Measurements from ENCODE around the gene SRRM1. TPM values are rescaled to one million over a fixed set of nuclear protein-coding genes. Genes with fewer than 3 reads are reported as not detected.

SRRM1 gene
- total RNA-seq, 1 donor, result 50.7 TPM

DNA sequence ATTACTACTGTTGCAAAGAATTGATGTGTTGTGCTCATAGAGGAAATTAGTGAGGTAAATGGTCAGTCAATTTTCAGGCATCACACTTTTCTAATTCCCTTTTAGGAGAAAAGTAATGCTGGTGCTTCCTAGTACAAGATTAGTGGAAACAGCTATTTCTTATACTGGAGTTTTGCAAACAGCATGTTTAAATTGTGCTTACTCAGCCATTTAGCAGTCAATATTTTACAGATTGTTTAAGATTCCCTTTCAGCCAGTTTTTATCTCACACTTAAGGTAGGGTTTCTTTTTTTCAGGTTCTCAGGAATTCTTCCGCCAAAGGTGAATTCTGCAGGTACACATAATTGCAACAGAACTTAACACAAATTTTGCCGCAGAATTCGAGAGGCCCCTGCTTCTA lies 10.9 kb downstream of the SRRM1 start:
- TF ChIP-seq, protein P1, sequence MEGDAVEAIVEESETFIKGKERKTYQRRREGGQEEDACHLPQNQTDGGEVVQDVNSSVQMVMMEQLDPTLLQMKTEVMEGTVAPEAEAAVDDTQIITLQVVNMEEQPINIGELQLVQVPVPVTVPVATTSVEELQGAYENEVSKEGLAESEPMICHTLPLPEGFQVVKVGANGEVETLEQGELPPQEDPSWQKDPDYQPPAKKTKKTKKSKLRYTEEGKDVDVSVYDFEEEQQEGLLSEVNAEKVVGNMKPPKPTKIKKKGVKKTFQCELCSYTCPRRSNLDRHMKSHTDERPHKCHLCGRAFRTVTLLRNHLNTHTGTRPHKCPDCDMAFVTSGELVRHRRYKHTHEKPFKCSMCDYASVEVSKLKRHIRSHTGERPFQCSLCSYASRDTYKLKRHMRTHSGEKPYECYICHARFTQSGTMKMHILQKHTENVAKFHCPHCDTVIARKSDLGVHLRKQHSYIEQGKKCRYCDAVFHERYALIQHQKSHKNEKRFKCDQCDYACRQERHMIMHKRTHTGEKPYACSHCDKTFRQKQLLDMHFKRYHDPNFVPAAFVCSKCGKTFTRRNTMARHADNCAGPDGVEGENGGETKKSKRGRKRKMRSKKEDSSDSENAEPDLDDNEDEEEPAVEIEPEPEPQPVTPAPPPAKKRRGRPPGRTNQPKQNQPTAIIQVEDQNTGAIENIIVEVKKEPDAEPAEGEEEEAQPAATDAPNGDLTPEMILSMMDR (IDR thresholded peaks at IDR 0.05; ENCODE audit: extremely low read depth, low read depth, low read length), result no peak
- Histone ChIP-seq H3K4me2 (ENCODE audit: insufficient read depth, low read length) (no peak overlapping the region), H3K27me3 (ENCODE audit: insufficient read depth, low read length) (no peaks in the 10 kb centered on the region), H3K79me2 (ENCODE audit: insufficient read depth, low read length) (peaks cover 84% of the 10 kb centered on the region), H3K27ac (ENCODE audit: low read depth, low read length) (no peak overlapping the region), H2AFZ (ENCODE audit: low read length) (no peak overlapping the region), H3K4me3 (ENCODE audit: insufficient read depth, low read length) (no peak overlapping the region), H4K20me1 (ENCODE audit: insufficient read depth, low read length) (peaks cover 15% of the 10 kb centered on the region), H3K4me1 (ENCODE audit: insufficient read depth, low read length) (no peaks in the 10 kb centered on the region), H3K9me3 (ENCODE audit: low read depth, low read length) (no peaks in the 10 kb centered on the region), H3K36me3 (ENCODE audit: insufficient read depth, low read length) (peaks cover 92% of the 10 kb centered on the region)
- no peak for DNase-seq (ENCODE audit: insufficient read length, low spot score, missing footprints)

DNA sequence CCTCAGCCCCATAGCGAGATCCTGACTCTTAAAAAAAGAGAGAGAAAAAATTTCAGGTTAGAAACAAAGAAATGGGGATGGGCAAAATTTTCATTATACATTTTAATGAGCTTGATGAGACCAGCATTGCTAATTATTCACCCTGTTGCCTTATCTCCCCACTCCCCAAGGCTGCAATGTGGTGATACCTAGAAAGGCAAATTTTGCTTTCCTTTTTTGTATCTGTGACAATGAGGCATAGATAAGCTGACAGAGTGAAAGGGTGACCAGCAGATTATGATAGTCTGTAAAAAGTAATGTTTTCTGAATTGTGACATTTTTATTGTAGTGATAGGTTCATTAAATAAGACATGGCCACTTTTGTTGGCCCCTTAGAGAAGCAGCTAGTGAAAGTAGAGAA lies 12.9 kb downstream of the SRRM1 start:
- Histone ChIP-seq H3K27me3 (ENCODE audit: insufficient read depth, low read length) (no peaks in the 10 kb centered on the region), H2AFZ (ENCODE audit: low read length) (no peak overlapping the region), H3K4me1 (ENCODE audit: insufficient read depth, low read length) (peaks cover 10% of the 10 kb centered on the region), H3K9me3 (ENCODE audit: low read depth, low read length) (no peaks in the 10 kb centered on the region), H3K4me3 (ENCODE audit: insufficient read depth, low read length) (no peak overlapping the region), H3K79me2 (ENCODE audit: insufficient read depth, low read length) (peaks cover 85% of the 10 kb centered on the region), H3K27ac (ENCODE audit: low read depth, low read length) (peak overlapping the region; percentile 8), H3K4me2 (ENCODE audit: insufficient read depth, low read length) (no peak overlapping the region), H3K36me3 (ENCODE audit: insufficient read depth, low read length) (peaks cover 83% of the 10 kb centered on the region), H4K20me1 (ENCODE audit: insufficient read depth, low read length) (peaks cover 21% of the 10 kb centered on the region)
- no peak for DNase-seq (ENCODE audit: insufficient read length, low spot score, missing footprints)
- TF ChIP-seq, protein P1 (IDR thresholded peaks at IDR 0.05; ENCODE audit: extremely low read depth, low read depth, low read length), result no peak

DNA sequence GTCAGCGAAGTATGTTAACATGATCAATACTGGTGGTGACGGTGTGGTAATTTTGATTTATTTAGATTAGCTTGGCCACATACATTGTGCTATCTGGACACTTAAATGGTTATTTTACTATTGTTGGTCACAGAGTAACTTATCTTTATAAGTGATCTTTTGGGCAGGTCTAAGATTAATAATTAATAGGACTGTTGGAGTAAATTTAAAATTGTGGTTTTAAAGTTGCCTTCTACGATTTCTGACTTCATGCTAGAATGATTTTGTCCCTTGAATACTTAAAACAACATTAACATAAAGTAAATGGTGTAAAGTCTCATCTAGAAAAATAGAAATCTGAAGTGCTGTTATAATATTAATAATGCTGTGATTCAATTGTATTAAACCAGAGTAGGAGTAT lies 14.7 kb downstream of the SRRM1 start:
- no peak for DNase-seq (ENCODE audit: insufficient read length, low spot score, missing footprints)
- Histone ChIP-seq H2AFZ (ENCODE audit: low read length) (no peak overlapping the region), H3K36me3 (ENCODE audit: insufficient read depth, low read length) (peaks cover 85% of the 10 kb centered on the region), H3K9me3 (ENCODE audit: low read depth, low read length) (no peaks in the 10 kb centered on the region), H3K27me3 (ENCODE audit: insufficient read depth, low read length) (no peaks in the 10 kb centered on the region), H3K4me1 (ENCODE audit: insufficient read depth, low read length) (peaks cover 10% of the 10 kb centered on the region), H3K4me3 (ENCODE audit: insufficient read depth, low read length) (no peak overlapping the region), H3K27ac (ENCODE audit: low read depth, low read length) (no peak overlapping the region), H4K20me1 (ENCODE audit: insufficient read depth, low read length) (peaks cover 21% of the 10 kb centered on the region), H3K4me2 (ENCODE audit: insufficient read depth, low read length) (no peak overlapping the region), H3K79me2 (ENCODE audit: insufficient read depth, low read length) (peaks cover 90% of the 10 kb centered on the region)
- TF ChIP-seq, protein P1 (IDR thresholded peaks at IDR 0.05; ENCODE audit: extremely low read depth, low read depth, low read length), result no peak

DNA sequence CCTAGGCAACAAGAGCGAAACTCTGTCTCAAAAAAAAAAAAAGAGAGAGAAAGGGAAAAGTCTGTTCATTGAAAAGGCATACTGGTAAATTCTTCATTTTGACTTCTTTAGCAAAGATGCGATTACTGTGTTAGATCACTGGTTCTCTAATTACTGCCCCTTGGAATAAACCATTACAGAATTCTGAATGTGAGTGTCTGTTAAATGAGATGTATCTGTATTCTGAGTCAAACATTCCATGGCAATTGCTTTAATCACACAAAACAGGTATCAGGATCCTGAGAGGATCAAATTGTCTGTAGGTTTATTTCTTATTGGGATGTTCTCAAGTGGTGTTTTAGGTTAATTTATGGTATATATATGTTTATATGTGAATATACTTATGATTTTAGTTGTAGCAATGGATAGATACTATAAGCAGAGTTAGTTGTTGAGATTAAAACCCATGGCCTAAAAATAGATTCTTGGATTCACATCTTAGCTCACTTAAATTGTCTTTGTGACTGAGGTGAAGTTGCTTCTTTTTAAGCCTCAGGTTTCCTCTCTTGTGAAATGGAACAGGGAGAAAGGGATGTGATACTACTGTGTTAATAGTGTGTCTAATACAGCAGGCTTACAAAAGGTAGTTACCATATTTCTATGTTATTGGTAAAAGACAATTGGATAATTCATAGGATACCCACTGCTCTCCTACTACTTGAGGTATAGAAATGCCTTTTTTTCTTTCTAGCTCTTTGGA lies 16.2 kb downstream of the SRRM1 start:
- peaks cover 18% of the 10 kb centered on the region for H4K20me1 ChIP-seq (ENCODE audit: insufficient read depth, low read length)
- H3K4me1 ChIP-seq (ENCODE audit: insufficient read depth, low read length), result peaks cover 10% of the 10 kb centered on the region
- no peak overlapping the region for H2AFZ ChIP-seq (ENCODE audit: low read length)
- H3K36me3 ChIP-seq (ENCODE audit: insufficient read depth, low read length), result peaks cover 84% of the 10 kb centered on the region
- peak overlapping the region; percentile 54 for H3K27ac ChIP-seq (ENCODE audit: low read depth, low read length)
- no peak overlapping the region for H3K4me3 ChIP-seq (ENCODE audit: insufficient read depth, low read length)
- H3K4me2 ChIP-seq (ENCODE audit: insufficient read depth, low read length), result no peak overlapping the region
- TF ChIP-seq, protein P1 (IDR thresholded peaks at IDR 0.05; ENCODE audit: extremely low read depth, low read depth, low read length), result no peak
- H3K27me3 ChIP-seq (ENCODE audit: insufficient read depth, low read length), result no peaks in the 10 kb centered on the region
- peaks cover 87% of the 10 kb centered on the region for H3K79me2 ChIP-seq (ENCODE audit: insufficient read depth, low read length)
- no peaks in the 10 kb centered on the region for H3K9me3 ChIP-seq (ENCODE audit: low read depth, low read length)
- no peak for DNase-seq (ENCODE audit: insufficient read length, low spot score, missing footprints)

Measured in osteoblast (primary cell).